Stimulated activated CD8-positive, alpha-beta memory T cell treated with anti-CD3 and anti-CD28 coated beads, Interleukin-7, amount 100 ng/mL, for 24 hours (primary cell): Measurements from ENCODE around the gene PTPRN2.
"Not testable (repeated sequence)": the region's sequence is repeated elsewhere in the genome, so short reads cannot be mapped to it uniquely, and the experiment has no call there.

ENCODE experiments used
- DNase-seq: peaks from one replicate; pipeline ENCODE4 v3.0.0-alpha.2; 2020; ENCODE audit warnings: low read depth

The PTPRN2 gene

GRCh38 chr7:158278745-158279320 is 308.8 kb downstream of the PTPRN2 start:
- DNase-seq = no peak

GRCh38 chr7:158277219-158278141 is 310.1 kb downstream of the PTPRN2 start:
- no peak for DNase-seq

- no peak for DNase-seq
Measured at GRCh38 chr7:158276414-158277218, 311.0 kb downstream of the PTPRN2 start.

- DNase-seq = no peak
Measured at GRCh38 chr7:158275711-158276413, 311.8 kb downstream of the PTPRN2 start.

GRCh38 chr7:158274996-158275395 is 312.6 kb downstream of the PTPRN2 start:
- DNase-seq = no peak

GRCh38 chr7:158274404-158274811 is 313.2 kb downstream of the PTPRN2 start:
- no peak for DNase-seq

GRCh38 chr7:158273756-158274342 is 313.8 kb downstream of the PTPRN2 start:
- DNase-seq = not testable (repeated sequence)

- DNase-seq = no peak
Measured at GRCh38 chr7:158273138-158273651, 314.4 kb downstream of the PTPRN2 start.

- no peak for DNase-seq
Measured at GRCh38 chr7:158272509-158273137, 315.0 kb downstream of the PTPRN2 start.

GRCh38 chr7:158272091-158272490 is 315.5 kb downstream of the PTPRN2 start:
- DNase-seq = no peak

GRCh38 chr7:158271646-158272045 is 316.0 kb downstream of the PTPRN2 start:
- DNase-seq = no peak

GRCh38 chr7:158270856-158271413 is 316.7 kb downstream of the PTPRN2 start:
- DNase-seq = no peak

- DNase-seq = no peak
Measured at GRCh38 chr7:158270106-158270775, 317.4 kb downstream of the PTPRN2 start.

GRCh38 chr7:158268816-158269535 is 318.6 kb downstream of the PTPRN2 start:
- no peak for DNase-seq

- DNase-seq = no peak
Measured at GRCh38 chr7:158267742-158268435, 319.7 kb downstream of the PTPRN2 start.

- no peak for DNase-seq
Measured at GRCh38 chr7:158266817-158267741, 320.5 kb downstream of the PTPRN2 start.

GRCh38 chr7:158266426-158266816 is 321.2 kb downstream of the PTPRN2 start:
- DNase-seq = no peak

GRCh38 chr7:158265743-158266080 is 321.9 kb downstream of the PTPRN2 start:
- no peak for DNase-seq
